Aortic smooth muscle cell (primary cell): ENCODE results near the gene COL1A2. TPM values are rescaled to one million over a fixed set of nuclear protein-coding genes. Genes with fewer than 3 reads are reported as not detected.

Source experiments
- total RNA-seq: library from RNA; depleted of rRNA; stranded (reverse); fragments of >200 nt; gene quantifications from 2 replicates; pipeline ENCODE4 v1.2.3, GENCODE V29; 2014

Gene COL1A2
- 2,181 and 2,693 TPM in 2 replicates for total RNA-seq

GRCh38 chr7:94394437-94395140 is at the start of gene COL1A2:
COL1A2 (plus strand) TSS chr7:94394895; CDS start chr7:94395032, 137 bp downstream.

Other genes with a start within 250 kb of the COL1A2 start
- 11.5 and 13.4 TPM in 2 replicates for gene CASD1, start 114.9 kb downstream of the COL1A2 start, total RNA-seq